Osteocyte (in vitro differentiated cells): Measurements from ENCODE around the gene ARHGAP9. TPM values are rescaled to one million over a fixed set of nuclear protein-coding genes. Genes with fewer than 3 reads are reported as not detected.
"Not testable (repeated sequence)": the region's sequence is repeated elsewhere in the genome, so short reads cannot be mapped to it uniquely, and the experiment has no call there.

Experiments used
- DNase-seq: peaks from one replicate; pipeline ENCODE4 v3.0.0; 2021; ENCODE audit warnings: mixed read lengths; ENCODE audit not compliant: unreplicated experiment; ENCODE audit errors: extremely low spot score
- H3K27ac Mint-ChIP-seq: one replicate; pipeline ENCODE4 v1.8.0; 2021; ENCODE audit warnings: mild to moderate bottlenecking, mixed read lengths; ENCODE audit not compliant: unreplicated experiment
- H3K27me3 Mint-ChIP-seq: one replicate; pipeline ENCODE4 v1.8.0; 2021; ENCODE audit warnings: mixed read lengths; ENCODE audit not compliant: unreplicated experiment
- H3K36me3 Mint-ChIP-seq: one replicate; pipeline ENCODE4 v1.8.0; 2021; ENCODE audit warnings: mixed read lengths; ENCODE audit not compliant: unreplicated experiment
- H3K4me1 Mint-ChIP-seq: one replicate; pipeline ENCODE4 v1.8.0; 2021; ENCODE audit warnings: mixed read lengths; ENCODE audit not compliant: unreplicated experiment
- H3K4me3 Mint-ChIP-seq: one replicate; pipeline ENCODE4 v1.8.0; 2021; ENCODE audit warnings: mild to moderate bottlenecking, moderate library complexity, mixed read lengths; ENCODE audit not compliant: unreplicated experiment
- H3K9me3 Mint-ChIP-seq: one replicate; pipeline ENCODE4 v1.8.0; 2021; ENCODE audit warnings: mixed read lengths; ENCODE audit not compliant: unreplicated experiment
- CTCF ChIP-seq: fragments of 200-600 bp; sonication (generic); IDR thresholded peaks from 2 replicates; pipeline ENCODE4 v1.5.0; 2021; ENCODE audit warnings: antibody characterized with exemption, mild to moderate bottlenecking, moderate library complexity
- total RNA-seq: library from RNA; stranded (reverse); gene quantifications from 2 replicates; pipeline ENCODE4 v1.2.1, GENCODE V29; 2021

ARHGAP9 gene
- total RNA-seq, 1 donor from 2014 or later, result 1.5 TPM

- no peak overlapping the region for H3K4me3 Mint-ChIP-seq
Observed at GRCh38 chr12:57513266-57513665, 33.6 kb upstream of the ARHGAP9 start.

DNA sequence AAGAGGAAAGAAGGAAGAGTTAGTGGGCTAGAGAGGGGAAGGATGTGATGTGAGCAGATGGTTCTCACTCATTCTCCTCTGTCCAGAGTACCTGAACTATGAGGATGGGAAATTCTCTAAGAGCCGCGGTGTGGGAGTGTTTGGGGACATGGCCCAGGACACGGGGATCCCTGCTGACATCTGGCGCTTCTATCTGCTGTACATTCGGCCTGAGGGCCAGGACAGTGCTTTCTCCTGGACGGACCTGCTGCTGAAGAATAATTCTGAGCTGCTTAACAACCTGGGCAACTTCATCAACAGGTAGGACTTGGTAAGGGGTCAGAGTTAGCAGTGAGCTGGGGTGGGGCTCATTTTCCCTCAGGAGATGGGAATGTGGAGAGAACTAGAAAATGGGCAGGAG, 33.0 kb upstream of the ARHGAP9 start:
- H3K9me3 Mint-ChIP-seq, result no peaks in the 10 kb centered on the region
- peaks cover 22% of the 10 kb centered on the region for H3K4me1 Mint-ChIP-seq
- no peak for TF ChIP-seq CTCF
- no peak overlapping the region for H3K4me3 Mint-ChIP-seq
- peak overlapping the region; percentile 45 for H3K27ac Mint-ChIP-seq
- no peak for DNase-seq
- H3K36me3 Mint-ChIP-seq, result peaks cover 57% of the 10 kb centered on the region
- H3K27me3 Mint-ChIP-seq, result no peaks in the 10 kb centered on the region

More at GRCh38 chr12:57513266-57513665, 33.6 kb upstream of the ARHGAP9 start:
- Mint-ChIP-seq H3K27me3 (no peaks in the 10 kb centered on the region), H3K27ac (peak overlapping the region; percentile 1), H3K4me1 (peaks cover 28% of the 10 kb centered on the region), H3K9me3 (no peaks in the 10 kb centered on the region), H3K36me3 (peaks cover 59% of the 10 kb centered on the region)
- DNase-seq, result no peak
- no peak for TF ChIP-seq CTCF

DNA sequence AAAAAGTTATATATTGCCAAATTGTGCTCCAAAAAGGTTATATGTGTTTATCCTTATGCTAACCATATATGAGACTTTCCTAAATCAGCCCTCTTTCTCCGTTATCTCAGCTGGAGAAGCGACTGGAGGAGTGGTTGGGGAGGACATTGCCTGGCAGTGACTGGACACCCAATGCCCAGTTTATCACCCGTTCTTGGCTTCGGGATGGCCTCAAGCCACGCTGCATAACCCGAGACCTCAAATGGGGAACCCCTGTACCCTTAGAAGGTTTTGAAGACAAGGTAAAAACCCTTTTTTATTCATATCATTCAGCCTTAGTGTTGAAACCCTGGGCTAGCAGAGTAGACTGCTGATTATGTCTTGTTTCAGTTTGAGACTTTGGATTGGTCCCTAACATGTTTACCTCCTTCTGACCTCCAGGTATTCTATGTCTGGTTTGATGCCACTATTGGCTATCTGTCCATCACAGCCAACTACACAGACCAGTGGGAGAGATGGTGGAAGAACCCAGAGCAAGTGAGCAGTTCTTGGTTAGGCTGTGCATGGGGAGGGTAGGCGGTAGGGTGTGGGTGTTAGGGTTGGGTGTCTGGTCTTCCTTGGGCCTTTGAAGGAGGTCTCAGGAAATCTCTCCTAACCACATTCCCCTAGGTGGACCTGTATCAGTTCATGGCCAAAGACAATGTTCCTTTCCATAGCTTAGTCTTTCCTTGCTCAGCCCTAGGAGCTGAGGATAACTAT, 32.1 kb upstream of the ARHGAP9 start:
- H3K9me3 Mint-ChIP-seq, result no peaks in the 10 kb centered on the region
- H3K27me3 Mint-ChIP-seq, result no peaks in the 10 kb centered on the region
- TF ChIP-seq CTCF, result no peak
- peak overlapping the region; percentile 11 for H3K27ac Mint-ChIP-seq
- H3K4me3 Mint-ChIP-seq, result no peak overlapping the region
- H3K36me3 Mint-ChIP-seq, result peaks cover 49% of the 10 kb centered on the region
- H3K4me1 Mint-ChIP-seq, result peaks cover 13% of the 10 kb centered on the region
- DNase-seq, result no peak

- Mint-ChIP-seq H3K4me3 (no peak overlapping the region), H3K27me3 (no peaks in the 10 kb centered on the region), H3K27ac (no peak overlapping the region), H3K9me3 (no peaks in the 10 kb centered on the region), H3K4me1 (peaks cover 9% of the 10 kb centered on the region), H3K36me3 (peaks cover 45% of the 10 kb centered on the region)
- no peak for TF ChIP-seq CTCF
- no peak for DNase-seq
Observed at GRCh38 chr12:57511161-57511560, 31.5 kb upstream of the ARHGAP9 start.

GRCh38 chr12:57507796-57508195, 28.1 kb upstream of the ARHGAP9 start:
- DNase-seq, H3K4me1 Mint-ChIP-seq, H3K27me3 Mint-ChIP-seq, H3K27ac Mint-ChIP-seq, H3K4me3 Mint-ChIP-seq, H3K9me3 Mint-ChIP-seq: not testable (repeated sequence)
- H3K36me3 Mint-ChIP-seq, result peaks cover 41% of the 10 kb centered on the region

DNA sequence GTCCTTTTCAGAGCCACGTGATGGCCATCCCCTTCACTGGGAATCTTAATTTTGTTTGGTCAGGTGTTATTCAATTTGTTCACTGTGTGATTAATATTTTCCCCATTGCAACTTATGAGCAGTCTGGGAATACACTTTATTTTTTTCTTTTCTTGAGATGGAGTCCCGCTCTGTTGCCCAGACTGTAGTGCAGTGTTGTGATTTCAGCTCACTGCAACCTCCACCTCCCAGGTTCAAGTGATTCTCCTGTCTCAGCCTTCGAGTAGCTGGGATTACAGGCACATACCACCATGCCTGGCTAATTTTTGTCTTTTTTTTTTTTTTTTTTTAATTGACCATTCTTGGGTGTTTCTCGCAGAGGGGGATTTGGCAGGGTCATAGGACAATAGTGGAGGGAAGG, 26.9 kb upstream of the ARHGAP9 start:
- not testable (repeated sequence) for H3K4me1 Mint-ChIP-seq, H3K27ac Mint-ChIP-seq, H3K9me3 Mint-ChIP-seq, H3K27me3 Mint-ChIP-seq, H3K4me3 Mint-ChIP-seq, DNase-seq
- H3K36me3 Mint-ChIP-seq, result peaks cover 38% of the 10 kb centered on the region

DNA sequence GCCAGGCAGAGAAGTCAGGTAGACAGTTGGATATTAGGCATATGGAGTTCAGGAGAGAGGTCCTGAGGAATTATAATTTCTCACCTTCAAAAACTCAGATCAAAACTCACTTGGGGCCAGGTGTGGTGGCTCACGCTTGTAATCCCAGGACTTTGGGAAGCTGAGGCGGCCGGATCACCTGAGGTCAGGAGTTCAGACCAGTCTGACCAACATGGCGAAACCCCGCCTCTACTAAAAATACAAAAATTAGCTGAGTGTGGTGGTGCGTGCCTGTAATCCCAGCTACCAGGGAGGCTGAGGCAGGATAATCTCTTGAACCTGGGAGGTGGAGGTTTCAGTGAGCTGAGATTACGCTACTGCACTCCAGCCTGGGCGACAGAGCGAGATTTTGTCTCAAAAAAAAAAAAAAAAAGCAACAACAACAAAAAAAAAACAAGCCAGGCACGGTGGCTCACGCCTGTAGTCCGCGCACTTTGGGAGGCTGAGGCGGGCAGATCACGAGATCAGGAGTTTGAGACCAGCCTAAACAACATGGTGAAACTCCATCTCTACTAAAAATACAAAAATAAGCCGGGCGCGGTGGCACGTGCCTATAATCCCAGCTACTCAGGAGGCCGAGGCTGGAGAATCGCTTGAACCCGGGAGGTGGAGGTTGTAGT, 22.8 kb upstream of the ARHGAP9 start:
- DNase-seq, H3K27ac Mint-ChIP-seq, H3K4me3 Mint-ChIP-seq, H3K27me3 Mint-ChIP-seq, H3K9me3 Mint-ChIP-seq, H3K4me1 Mint-ChIP-seq: not testable (repeated sequence)
- H3K36me3 Mint-ChIP-seq, result peaks cover 55% of the 10 kb centered on the region
